Activated naive CD4-positive, alpha-beta T cell (primary cell): ENCODE results near the gene ETV2.
"Not testable (repeated sequence)": the region's sequence is repeated elsewhere in the genome, so short reads cannot be mapped to it uniquely, and the experiment has no call there.

ENCODE experiments used
- DNase-seq, 4 experiments: peaks; one replicate each; lab custom pipeline; 2025; lab: John Stamatoyannopoulos, UW

ETV2 gene

DNA sequence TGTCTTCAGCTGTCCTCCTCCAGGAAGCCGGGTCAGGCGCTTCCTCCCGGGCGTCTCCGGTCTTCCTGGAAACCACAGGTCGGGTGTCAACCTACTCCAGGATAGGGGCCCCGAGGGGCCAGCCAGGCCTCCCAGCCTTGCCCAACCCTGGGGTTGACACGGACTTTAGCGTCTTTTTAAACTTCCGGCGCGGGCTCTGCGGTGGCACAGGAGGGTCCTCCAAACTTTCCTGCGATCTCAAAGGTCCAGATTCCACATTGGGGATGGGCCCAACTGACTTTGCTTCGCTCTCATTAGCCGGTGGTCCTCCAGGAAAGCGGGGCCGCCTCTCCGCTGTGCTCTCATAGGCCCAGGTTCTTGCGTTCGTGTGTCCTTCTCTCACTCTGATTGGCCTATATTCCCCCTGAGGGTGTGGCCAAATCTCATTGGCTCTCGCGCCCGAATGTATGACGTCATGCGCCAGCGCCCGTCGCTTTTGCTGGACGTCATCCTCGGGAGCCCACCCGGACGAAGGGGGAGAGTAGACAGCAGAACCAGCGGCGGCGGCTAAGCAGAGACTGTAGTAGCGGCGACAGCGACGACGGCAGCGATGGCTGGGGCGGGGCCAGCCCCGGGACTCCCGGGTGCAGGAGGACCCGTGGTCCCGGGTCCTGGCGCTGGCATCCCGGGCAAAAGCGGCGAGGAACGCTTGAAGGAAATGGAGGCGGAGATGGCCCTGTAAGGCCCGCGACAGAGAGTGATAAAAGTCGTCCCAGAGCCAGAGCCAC lies 12.8 kb upstream of the ETV2 start, which contains the start of gene RBM42:
TSS of gene RBM42 (plus strand) at position 472 of the 767 bp plus-strand sequence. CDS start at position 590, 118 bp downstream.
- DNase-seq: peak; percentile 88 to 96 (median 91)

GRCh38 chr19:35629332-35629633 lies 12.3 kb upstream of the ETV2 start:
- DNase-seq: no peak

GRCh38 chr19:35633727-35634440 lies 7.7 kb upstream of the ETV2 start:
- no peak for DNase-seq

GRCh38 chr19:35636651-35637050 lies 4.9 kb upstream of the ETV2 start:
- no peak for DNase-seq

GRCh38 chr19:35637165-35637564 lies 4.4 kb upstream of the ETV2 start:
- DNase-seq: no peak

GRCh38 chr19:35639321-35639639 lies 2.3 kb upstream of the ETV2 start:
- DNase-seq: no peak

- DNase-seq: no peak
Observed at GRCh38 chr19:35639863-35640262, 1.7 kb upstream of the ETV2 start.

GRCh38 chr19:35642312-35642711 lies 767 bp downstream of the ETV2 start:
- DNase-seq: no peak

GRCh38 chr19:35642798-35643254 lies 1.3 kb downstream of the ETV2 start:
- DNase-seq: no peak

DNA sequence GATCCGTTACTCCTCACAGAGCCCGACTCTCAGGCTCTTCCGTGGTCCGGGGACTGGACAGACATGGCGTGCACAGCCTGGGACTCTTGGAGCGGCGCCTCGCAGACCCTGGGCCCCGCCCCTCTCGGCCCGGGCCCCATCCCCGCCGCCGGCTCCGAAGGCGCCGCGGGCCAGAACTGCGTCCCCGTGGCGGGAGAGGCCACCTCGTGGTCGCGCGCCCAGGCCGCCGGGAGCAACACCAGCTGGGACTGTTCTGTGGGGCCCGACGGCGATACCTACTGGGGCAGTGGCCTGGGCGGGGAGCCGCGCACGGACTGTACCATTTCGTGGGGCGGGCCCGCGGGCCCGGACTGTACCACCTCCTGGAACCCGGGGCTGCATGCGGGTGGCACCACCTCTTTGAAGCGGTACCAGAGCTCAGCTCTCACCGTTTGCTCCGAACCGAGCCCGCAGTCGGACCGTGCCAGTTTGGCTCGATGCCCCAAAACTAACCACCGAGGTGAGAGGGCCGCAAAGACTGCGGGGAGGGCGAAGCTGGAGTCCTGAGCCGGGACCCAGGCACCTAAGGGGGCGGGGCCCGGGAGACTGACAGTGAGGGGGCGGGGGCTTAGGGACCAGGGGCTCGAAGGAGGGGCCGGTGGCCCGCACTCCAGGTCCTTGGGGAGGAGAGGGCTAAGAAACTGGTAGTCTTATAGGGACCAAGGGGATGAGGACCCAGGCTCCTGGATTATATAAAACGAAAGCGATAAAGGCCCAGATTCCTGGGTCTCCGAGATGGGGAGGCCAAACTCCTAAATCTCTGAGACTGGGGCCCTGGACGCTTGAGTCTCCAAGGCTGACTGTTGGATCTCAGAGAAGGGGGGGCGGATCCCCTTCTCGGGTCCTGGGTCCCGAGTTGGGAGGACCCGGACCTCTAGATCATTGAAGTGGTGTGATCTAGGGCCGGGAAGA lies 2.0 kb downstream of the ETV2 start:
- DNase-seq: peak; percentile 60 to 79 (median 66)

DNA sequence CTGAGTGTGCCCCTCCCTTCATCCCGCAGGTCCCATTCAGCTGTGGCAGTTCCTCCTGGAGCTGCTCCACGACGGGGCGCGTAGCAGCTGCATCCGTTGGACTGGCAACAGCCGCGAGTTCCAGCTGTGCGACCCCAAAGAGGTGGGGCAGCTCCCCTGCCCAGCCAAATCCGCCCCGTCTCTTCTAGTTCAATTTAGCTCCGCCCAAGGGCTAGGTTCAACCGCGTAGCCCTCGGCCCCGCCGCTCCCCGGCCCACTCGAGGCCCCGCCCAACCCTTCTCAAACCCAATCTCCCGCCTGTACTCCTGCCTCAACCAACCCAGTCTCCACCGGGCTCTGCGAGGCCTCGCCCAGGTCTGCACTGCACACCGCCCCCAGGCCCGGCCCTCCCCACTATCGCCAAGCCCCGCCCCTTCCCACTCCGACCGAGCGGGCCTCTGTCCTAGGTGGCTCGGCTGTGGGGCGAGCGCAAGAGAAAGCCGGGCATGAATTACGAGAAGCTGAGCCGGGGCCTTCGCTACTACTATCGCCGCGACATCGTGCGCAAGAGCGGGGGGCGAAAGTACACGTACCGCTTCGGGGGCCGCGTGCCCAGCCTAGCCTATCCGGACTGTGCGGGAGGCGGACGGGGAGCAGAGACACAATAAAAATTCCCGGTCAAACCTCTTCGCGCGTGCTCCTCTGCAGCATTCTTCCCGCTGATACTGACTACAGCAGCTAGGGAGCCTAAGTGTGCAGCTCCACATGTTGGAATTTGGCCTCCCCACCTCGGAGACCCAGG lies 2.9 kb downstream of the ETV2 start:
- DNase-seq: peak; percentile 66 to 90 (median 81)

DNA sequence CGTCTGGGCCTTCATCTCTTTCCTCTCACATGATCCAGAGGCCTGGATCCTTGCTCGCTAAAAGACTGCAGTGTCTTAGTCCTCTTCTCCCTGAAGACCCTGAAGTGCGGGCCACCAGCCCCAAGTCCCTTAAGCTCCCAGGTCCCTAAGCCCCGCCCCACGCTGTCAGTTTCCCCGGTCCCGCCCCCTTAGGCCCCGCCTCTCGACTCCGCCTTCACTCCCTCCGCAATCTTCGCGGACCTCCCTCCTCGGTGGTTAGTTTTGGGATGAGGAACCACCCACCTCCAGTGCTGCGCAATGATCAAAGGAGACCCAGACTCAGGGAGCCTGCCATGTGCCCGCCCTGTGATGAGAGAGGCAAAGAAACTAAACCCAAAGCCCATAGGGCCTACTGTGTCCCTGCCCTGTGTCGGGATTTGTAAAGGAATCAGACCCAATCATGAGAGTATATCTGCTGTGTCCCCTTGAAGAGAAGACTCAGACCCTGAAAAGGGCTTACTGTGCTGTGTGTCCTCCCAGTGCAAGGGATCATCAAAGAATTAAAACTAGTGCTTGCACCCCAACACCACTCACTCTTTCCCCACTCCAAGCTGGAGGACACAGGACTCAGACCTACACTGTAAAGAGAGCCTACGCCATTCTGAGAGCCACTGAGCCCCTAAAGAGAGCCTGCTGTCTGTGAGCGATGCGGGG lies 3.6 kb downstream of the ETV2 start:
- peak; percentile 18 to 63 (median 43) for DNase-seq

DNA sequence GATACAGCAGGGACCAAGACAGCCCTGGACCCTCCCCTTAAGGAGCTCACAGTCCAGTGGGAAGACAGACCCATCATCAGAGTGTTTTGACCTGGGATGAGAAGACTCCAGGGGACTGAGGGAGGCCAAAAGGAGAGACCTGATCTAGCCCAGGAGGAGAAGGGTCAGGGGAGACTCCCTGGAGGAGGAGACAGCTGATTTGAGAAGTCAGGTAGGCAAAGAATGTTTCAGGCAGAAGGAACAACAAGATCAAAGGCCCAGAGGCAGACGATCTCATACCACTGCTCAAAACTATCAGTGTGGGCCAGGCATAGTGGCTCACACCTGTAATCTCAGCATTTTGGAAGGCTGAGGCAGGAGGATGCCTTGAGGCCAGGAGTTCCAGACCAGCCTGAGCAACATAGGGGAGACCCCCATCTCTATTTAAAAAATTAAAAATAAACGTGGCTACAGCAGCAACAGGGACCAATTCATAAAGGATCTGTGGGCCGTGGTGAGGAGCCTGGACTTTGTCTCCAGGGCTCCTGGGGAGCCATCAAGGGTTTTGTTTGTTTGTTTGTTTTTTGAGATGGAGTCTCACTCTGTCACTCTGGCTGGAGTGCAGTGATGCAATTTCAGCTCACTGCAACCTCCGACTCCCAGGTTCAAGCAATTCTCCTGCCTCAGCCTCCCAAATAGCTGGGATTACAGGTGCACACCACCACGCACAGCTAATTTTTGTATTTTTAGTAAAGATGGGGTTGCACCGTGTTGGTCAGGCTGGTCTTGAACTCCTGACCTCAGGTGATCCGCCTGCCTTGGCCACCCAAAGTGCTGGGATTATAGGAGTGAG lies 4.4 kb downstream of the ETV2 start:
- no peak for DNase-seq

- peak; percentile 60 to 82 (median 75) for DNase-seq
Observed at GRCh38 chr19:35648017-35648961, 6.7 kb downstream of the ETV2 start, which contains the start of gene COX6B1. Gene COX6B1, plus strand, starts transcription at chr19:35648323. Its CDS starts 2,921 bp downstream, at chr19:35651244.

DNA sequence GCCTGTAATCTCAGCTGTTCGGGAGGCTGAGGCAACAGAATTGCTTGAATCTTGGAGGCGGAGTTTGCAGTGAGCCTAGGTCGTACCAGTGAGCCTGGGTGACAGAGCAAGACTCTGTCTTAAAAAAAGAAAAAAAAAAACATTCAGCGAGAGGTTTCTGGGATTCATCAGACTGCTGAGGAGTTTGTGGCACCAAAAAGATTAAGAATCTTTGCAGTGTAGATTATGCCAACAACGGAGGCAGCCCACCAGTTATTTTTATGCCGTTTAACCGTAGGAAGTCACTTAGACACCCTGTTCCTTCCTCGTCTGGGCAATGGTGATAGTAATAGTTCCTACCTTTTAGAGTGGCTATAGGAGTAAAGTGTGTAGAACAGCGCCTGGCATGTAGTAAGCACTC lies 9.0 kb downstream of the ETV2 start:
- no peak for DNase-seq

- not testable (repeated sequence) for DNase-seq
Observed at GRCh38 chr19:35654828-35655227, 13.3 kb downstream of the ETV2 start.

DNA sequence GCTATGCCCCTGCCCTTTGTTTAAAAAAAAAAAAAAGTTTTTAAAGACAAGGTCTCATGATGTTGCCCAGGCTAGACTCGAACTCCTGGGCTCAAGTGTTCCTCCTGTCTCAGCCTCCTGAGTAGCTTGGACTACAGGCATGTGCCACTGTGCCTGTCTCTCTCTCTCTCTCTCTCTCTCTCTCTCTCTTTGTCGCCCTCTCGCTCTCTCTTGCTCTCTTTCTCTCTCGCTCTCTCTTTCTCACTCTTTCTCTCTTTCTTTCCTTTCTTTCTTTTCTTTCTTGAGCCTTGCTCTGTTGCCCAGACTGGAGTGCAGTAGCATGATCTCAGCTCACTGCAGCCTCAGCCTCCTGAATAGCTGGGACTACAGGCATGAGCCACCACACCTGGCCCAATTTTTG lies 14.1 kb downstream of the ETV2 start:
- DNase-seq: no peak

DNA sequence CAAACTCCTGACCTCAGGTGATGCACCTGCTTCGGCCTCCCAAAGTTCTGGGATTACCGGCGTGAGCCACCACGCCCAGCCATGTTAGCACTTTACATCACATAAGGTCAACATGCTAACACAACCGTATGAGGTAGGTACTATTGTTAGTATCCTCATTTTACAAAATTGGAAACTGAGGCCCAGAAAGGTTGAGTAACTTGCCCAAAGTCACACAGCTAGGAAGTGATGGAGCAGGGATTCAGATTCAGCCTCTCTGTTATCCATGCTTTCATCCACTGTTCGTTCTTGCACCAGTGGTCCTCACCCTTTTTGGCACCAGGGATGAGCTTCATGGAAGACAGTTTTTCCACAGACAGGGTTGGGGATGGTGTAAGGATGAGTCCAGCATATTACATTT lies 15.2 kb downstream of the ETV2 start:
- no peak for DNase-seq
